GM21723 (cell line): ENCODE measurements around the gene BLOC1S1.
"Not testable (repeated sequence)": the region's sequence is repeated elsewhere in the genome, so short reads cannot be mapped to it uniquely, and the experiment has no call there.

Experiments
- ATAC-seq: cut with Tn5 transposase; IDR thresholded peaks from one replicate; pipeline ENCODE4 v1.9.1; 2021; ENCODE audit warnings: mild to moderate bottlenecking, moderate library complexity; ENCODE audit not compliant: unreplicated experiment

BLOC1S1 gene

DNA sequence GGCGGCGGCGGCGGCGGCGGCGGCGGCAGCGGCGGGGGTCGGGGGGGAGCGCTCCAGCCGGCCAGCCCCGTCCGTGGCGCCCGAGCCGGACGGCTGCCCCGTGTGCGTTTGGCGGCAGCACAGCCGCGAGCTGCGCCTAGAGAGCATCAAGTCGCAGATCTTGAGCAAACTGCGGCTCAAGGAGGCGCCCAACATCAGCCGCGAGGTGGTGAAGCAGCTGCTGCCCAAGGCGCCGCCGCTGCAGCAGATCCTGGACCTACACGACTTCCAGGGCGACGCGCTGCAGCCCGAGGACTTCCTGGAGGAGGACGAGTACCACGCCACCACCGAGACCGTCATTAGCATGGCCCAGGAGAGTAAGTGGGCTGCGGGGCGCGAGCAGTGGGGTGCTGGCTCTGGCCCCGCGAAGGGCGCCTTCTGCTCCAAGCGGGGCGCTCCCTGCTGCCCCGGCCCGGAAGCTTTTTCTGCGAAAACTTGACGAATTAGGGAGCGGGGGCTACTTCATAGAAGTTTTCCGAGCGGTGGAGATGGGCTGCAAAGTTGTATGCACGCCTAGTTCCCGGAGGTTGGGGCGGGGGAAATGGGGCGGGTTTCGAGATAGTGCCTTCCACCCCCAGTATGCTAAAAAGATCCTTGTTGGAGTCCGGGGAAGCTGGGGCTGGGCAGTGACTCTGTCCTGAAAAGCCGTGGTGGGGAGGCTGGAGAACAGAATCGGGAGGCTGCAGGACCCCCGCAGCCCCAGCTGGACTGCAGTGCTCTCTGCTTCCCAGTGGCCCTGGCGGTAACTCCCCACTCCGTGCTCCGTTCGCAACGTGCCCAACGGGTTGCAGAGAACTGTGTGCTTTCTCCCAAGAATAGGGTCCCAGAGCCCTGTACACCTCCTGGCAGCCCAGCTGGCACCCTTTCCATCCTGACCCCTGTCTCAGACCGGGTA, 27.8 kb downstream of the BLOC1S1 start:
- peak; percentile 46 for ATAC-seq

DNA sequence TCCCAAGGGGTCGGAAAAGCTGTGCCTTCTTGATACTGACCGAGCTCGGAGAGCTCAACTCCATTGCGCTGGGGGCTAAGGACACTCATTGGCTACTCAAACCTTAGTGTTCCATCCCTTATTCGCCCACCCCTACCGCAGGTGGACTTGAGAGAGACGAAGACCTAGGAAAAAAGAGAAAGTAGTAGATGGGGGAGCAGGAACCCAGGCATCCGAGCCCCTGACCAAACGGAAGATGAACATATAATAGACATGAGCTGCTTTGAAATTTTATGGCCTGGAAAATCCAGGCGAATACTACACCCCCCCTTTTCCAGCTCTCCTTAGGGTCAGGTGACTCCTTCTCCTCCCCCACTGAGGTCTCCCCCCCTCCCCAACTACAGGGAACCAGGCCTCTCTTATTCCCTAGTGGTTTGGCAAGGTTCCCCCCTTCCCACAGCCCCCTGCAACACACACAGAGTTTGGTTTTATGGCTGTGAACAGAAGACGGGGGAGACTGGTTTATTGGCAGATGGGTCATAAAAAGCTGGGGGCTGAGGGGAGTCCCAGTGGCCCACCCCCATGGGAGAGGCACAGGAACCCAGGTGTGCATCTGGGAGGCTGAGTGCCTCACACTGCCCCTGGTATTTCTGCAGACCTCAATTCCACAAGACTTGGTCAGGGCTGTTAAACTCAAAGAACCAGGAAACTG, 28.6 kb downstream of the BLOC1S1 start:
- no peak for ATAC-seq

DNA sequence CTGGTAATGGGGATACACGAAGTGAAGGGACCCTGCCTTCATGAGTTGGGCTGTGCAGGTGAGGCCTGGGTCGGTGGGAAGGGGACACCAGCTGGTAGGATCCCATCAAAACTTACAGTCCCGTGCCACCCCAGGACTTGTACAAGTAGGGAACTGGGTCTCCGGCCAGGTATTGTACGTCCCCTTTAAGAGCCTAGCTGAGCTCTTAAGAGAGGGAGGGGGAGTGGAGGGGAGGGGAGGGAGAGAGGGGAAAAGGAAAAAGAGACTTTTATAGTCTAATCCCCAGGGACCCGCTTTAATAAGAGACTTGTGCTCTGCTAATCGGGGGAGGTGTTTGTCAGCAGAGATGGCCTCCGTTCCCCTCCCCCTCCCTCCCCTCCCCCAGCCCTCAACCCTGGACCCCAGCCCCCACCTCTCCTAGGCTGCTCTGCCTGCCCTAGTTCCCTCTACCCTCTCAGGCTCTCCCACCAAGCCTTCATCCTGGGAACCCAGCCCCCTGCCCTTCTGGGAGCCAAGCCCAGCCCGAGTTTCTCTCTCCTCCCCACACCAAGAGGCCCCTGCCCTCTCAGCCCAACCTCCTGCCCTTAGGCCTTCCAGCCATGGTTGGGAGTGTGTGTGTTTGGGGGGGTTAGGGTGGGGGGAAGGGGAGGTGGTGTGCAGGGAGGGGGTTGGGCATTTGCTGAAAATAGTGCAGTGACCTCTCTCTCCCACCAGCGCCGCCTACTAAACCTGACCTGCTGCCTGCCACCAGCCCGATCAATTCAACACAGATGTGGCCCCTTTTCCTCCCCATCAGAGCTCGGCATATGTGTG, 29.7 kb downstream of the BLOC1S1 start:
- no peak for ATAC-seq

DNA sequence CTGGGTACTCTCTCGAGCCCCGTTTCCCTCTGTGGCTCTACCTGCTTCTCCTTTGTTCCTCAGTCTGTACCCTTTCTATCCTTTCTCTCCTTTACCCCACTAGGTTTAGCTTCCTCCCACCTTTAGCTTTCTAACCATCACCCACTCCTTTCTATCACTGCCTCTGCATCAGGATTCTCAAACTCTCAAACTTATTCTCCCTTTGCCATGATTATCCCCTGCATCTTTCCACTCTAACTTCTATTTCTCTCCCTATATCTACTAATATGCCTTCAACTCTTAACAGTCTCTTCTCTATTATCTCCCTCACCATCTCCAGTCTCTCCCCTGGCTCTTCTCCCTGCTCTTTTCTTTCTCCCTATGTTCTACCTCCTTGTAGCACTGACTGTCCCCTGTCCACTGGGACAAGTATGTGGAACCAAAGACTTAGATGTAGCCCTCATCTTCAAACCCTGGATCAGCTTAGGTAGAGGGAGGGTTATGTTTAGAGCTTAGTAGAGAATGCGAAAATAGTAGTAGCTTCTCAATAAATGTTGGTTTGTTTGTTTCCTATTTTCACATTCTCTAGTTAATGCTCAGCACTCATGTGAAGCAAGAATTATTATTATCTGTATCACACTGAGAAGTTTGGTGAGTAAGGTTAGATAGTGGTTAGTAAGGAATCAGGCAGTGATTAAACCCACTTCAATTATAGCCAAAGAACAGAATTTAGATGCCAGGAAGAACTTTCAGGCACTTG, 30.5 kb downstream of the BLOC1S1 start:
- ATAC-seq, result no peak

DNA sequence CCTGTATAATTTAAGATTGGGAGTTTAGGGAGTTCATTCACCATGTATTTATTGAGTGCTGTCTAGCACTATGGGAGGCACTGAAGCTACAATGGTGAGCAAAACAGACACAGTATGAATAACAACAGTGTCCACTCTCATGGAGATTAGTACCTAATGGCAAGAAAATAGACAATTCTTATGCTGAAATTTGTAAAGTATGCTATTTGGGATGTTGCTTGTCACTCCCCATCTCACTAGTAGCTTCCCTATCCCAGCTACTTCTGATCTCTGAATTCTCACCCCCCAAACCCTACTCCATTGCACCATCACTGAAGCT, 31.0 kb downstream of the BLOC1S1 start:
- ATAC-seq, result no peak

DNA sequence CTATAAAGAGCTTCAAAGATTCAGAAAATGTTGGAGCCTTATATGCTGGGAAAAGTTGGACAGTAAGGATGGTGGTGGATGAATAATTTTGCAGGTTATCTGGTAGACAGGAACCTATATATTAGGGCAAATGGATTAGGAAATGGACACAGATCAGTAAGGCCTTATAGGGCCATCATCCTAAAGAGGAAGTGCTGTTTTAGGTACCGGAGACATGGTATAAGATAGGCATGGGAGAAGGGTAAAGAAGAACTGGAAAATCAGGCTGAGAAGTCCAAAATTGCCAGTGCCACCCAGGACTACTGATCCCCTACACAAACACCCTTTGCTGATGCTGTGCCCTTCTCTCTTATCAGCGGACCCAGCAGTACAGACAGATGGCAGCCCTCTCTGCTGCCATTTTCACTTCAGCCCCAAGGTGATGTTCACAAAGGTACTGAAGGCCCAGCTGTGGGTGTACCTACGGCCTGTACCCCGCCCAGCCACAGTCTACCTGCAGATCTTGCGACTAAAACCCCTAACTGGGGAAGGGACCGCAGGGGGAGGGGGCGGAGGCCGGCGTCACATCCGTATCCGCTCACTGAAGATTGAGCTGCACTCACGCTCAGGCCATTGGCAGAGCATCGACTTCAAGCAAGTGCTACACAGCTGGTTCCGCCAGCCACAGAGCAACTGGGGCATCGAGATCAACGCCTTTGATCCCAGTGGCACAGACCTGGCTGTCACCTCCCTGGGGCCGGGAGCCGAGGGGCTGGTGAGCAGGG, 32.6 kb downstream of the BLOC1S1 start:
- no peak for ATAC-seq

DNA sequence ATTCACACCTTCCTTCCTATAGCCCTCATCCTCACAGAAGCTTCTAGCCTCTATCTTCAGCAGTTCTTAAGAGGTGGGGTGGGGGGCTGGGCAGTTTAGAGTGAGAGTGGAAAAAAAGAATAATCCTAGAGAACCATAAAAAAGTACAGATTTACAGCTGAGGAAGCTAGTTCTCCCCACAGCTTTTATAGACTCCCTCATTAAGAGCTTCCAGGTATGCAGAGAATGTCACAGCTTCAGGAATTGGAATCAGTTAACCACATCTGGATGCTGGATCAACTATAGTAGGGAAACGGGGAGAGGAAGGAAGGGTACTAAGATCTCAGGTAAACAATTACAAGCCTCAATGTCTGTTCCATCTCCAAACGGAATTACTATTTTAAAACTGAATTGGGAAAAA, 39.4 kb downstream of the BLOC1S1 start:
- ATAC-seq, result no peak

DNA sequence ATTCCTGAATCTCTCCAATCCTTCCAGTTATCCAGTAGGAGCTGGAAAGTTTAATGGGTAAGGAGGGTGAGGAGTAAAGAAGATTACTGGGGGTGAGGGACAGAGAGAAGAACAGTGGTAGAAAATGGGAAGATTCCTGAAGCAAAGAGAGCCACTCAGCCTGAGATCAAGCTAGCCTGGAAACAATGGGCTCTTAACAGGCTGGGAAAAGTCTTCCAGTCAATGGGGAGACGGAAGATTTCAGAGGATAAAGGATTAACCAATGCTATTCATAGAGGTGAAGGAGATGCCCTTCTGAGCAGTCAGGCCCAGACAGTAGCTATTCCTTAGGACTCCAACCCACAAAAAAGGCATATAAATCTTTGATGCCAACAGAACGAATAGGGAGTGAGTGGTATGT, 41.9 kb downstream of the BLOC1S1 start:
- ATAC-seq, result no peak

DNA sequence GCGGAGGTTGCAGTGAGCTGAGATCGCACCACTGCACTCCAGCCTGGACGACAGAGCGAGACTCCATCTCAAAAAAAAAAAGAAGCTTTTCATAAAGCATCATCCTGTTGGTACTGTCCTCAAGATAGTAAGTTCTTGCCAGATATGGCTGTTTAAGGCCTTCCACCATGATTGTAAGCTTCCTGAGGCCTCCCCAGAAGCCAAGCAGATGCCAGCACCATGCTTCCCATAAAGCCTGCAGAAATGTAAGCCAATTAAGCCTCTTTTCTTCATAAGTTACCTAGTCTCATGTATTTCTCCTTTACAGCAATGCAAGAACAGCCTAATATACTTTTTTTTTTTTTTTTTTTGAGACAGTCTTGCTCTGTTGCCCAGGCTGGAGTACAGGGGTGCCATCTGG, 42.7 kb downstream of the BLOC1S1 start:
- not testable (repeated sequence) for ATAC-seq

DNA sequence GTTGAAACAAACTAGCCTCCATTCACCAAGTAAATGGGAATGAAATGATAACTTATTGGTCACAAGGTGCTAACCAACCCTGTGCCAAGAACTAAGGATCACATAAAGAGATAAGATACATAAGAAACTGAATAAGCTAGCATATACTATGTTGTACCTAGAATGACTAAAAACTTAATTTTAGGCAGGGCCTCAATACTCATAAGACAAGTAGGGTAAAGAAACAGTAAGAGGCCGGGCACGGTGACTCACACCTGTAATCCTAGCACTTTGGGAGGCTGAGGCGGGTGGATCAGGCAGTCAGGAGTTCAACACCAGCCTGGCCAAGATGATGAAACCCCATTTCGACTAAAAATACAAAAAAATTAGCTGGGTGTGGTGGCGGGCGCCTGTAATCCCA, 44.8 kb downstream of the BLOC1S1 start:
- no peak for ATAC-seq

DNA sequence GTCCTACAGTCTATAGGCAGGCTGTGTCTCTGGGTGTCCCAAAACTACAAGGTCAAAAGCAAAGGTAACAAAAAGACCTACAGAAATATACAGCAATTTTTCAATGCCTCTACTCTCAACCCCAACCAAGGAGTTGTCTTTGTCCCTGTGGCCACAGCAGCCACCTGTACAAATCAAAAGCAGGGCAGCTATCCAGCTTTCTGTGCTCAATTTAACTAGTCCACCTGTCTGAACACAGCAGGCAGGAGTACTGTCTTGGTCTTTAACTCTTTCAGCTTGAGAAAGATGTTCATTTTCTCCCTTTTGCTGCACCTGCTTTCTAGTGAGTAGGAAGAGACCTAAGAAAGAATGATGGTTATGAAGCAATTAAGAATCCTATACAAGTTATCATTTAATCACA, 46.8 kb downstream of the BLOC1S1 start:
- no peak for ATAC-seq

DNA sequence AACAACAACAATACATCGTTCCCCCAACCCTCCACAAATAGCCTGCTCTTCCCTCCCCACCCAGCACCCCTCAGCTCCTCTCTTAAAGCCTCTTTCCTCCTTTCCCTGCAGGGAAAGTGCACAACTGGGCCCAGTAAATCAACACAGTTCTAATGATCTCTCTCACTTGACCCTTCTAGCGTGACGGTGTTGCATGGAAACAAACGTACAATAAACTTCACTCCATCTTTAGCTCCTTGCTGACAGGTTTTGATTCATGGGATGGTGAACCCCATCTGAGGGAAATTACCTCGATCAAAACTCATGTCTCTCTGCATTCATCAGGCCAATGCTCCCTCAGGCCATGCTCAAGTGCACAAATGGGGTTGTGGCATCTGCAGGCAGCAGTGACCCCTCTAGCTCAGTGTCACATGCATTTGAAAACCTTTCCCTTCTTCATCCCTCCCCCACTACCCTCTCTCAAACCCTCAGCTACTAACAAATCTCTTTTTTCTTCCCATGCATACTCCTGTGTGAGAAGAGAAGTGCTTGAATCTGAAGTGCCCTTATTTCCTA, 50.0 kb downstream of the BLOC1S1 start:
- ATAC-seq, result no peak

DNA sequence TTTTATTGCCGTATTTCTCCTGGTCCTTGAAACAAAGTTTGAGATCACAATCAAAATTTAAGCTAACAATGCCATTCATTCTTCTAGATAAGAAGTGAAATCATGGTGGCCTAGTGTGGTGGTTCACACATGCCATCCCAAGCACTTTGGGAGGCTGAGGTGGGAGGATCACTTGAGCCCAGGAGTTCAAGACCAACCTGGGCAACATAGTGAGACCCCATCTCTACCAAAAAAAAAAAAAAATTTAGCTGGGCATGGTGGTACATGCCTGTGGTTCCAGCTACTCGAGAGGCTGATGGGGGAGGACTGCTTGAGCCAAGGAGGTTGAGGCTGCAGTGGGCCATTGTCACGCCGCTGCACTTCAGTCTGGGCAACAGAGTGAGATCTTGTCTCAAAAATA, 51.3 kb downstream of the BLOC1S1 start:
- ATAC-seq, result no peak
